ENCODE measurements around the gene HECTD4.
A peak's percentile ranks its signal among the peaks of the same experiment; 100 is the strongest.
"Not testable (repeated sequence)": the region's sequence is repeated elsewhere in the genome, so short reads cannot be mapped to it uniquely, and the experiment has no call there.

HECTD4 gene

DNA sequence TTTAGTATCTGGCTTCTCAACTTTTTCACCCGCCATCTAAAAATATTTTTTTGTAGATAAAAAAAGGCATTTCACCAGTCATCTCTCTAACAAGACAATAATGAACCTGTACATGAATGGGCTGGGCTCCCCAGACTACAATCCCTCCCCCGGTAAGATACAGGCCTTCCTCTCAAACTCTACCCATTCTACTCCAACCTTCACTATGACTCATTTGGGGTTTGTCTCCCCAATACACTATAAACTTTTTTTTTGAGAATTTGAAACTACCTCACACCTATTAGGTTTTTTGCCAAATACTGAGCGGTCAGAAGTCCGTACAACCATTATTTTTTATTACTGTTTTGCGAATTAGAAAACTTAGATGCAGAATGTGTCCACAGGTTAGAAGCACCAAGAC is 26.4 kb upstream of the HECTD4 start:
- no peak for DNase-seq

GRCh38 chr12:112407683-112408082 is 25.5 kb upstream of the HECTD4 start:
- not testable (repeated sequence) for DNase-seq

DNA sequence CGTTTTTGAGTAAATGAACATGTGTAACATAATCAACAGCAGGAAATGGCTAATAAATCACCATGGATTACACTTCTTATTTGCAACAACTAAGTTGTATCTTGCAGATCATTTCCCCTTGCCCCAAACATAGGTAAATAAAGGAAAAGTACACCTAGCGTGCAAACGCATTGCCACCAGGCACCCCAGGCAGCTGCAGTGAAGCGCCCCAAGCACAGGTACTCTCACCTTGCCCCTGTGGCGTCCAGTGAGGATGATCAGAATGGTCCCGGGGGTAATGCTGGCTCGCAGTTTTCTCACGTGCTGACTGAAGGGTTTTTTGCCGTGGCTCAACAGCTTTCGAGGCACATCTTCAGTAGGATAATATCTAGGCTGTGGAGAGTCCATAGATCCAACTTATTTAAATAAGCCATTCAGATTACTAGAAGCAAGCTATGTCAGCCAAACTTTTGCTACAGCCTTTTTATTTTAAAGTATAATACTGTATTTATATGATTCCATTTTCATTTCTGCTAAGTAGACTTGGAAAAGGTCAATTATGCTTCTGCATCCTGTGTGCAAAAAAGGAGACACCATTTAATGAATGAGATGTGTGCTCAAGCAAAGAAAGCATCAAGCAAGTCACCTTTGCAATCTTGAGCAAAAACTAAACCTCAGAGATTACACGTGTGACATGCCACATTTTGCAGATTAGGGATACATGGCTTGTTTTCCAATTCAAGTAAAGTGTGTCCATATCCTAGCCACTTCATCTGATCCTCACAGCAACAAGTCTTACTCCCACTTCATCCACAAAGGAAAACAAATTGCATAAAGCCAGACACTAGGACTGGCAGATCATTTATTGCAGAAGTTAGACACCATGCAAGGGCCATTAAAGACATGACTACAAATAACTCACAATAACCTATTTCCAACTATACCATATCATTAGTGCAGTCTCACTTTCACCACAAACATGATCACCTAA is 24.6 kb upstream of the HECTD4 start:
- DNase-seq: no peak

GRCh38 chr12:112401903-112402498 is 19.8 kb upstream of the HECTD4 start:
- no peak for DNase-seq

- no peak for DNase-seq
Measured at GRCh38 chr12:112401054-112401453, 18.8 kb upstream of the HECTD4 start.

DNA sequence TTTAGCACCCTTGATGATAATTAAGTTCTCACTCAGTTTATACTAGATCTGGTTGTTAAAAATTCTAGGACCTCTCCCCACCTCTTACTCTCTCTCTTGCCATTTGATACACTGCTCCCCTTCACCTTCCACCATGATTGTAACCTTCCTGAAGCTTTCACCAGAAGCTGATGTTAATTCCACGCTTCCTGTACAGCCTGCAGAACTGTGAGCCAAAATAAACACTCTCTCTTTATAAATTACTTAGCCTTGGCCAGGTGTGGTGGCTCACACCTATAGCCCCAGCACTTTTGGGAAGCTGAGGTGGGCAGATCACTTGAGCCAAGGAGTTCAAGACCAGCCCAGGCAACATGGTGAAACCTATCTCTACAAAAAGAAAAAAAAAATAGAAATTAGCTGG is 11.1 kb upstream of the HECTD4 start:
- DNase-seq: no peak

GRCh38 chr12:112389922-112390654 is 7.9 kb upstream of the HECTD4 start:
- DNase-seq: not testable (repeated sequence)

GRCh38 chr12:112389228-112389627 is 7.0 kb upstream of the HECTD4 start:
- DNase-seq: no peak

DNA sequence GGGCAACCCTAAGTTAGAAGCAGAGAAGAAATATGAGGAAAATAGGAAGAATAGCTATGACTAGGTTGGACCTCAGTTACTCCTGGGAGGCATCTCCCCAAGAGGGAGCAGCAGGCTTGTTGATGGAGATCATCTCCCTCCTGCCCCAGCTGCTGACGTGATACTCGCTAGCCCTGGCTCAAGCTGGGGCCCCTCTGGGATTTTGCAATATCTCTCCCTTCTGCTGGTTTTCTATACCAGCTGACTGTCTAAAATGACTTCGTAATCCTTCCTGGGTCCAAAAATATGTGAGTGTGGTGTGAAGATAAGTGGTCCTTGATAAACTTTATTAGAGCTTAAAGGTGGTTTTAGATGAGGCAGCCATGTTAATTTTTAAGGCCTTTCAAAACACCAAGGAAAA is 4.5 kb upstream of the HECTD4 start:
- DNase-seq: peak in 2 of 58 donors; percentile 2 to 12

DNA sequence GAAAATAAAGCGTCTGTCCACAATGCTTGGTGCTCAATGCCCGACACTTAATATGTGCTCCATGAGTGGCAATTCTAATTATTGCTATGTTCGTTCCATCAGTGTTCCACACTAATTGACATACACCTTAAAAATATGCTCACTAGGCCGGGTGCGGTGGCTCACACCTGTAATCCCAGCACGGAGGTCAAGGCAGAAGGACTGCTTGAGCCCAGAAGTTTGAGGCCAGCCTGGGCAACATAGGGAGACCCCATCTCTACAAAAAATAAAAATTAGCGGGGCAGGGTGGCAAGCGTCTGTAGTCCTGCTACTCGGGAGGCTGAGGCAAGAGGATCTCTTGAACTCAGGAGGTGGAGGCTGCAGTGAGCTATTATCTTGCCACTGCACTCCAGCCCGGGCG is 635 bp upstream of the HECTD4 start:
- peak in 1 of 58 donors; percentile 17 for DNase-seq

GRCh38 chr12:112381406-112381882 is 787 bp downstream of the HECTD4 start:
- peak in 22 of 58 donors; percentile 7 to 53 (median 32) for DNase-seq

GRCh38 chr12:112380663-112381405 is 1.4 kb downstream of the HECTD4 start:
- peak in 25 of 58 donors; percentile 7 to 60 (median 28) for DNase-seq

- no peak for DNase-seq
Measured at GRCh38 chr12:112375105-112375504, 7.1 kb downstream of the HECTD4 start.

- DNase-seq: no peak
Measured at GRCh38 chr12:112374166-112374740, 8.0 kb downstream of the HECTD4 start.

DNA sequence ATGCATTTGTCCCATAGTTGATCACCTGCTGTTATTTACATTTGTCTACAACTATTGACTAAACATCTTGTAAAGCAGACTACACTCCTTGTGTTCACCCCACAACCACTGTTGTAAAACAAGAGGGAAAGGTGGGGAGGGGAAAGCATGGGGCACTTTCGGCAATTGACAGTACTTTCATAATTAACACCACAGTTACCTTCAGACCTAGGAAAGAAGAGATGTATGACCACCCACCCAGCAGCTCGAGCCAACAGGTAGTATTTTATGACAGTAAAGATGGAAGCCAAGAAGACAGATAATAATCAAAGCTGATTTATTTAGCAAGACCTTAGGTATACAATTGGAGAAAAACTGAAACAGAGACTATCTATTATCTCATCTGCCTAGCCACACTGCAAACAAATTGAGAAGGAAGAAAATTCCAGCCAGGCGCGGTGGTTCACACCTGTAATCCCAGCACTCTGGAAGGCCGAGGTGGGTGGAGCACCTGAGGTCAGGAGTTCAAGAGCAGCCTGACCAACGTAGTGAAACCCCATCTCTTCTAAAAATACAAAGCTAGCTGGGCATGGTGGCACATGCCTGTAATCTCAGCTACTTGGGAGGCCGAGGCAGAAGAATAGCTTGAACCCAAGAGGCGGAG is 11.2 kb downstream of the HECTD4 start:
- DNase-seq: no peak

DNA sequence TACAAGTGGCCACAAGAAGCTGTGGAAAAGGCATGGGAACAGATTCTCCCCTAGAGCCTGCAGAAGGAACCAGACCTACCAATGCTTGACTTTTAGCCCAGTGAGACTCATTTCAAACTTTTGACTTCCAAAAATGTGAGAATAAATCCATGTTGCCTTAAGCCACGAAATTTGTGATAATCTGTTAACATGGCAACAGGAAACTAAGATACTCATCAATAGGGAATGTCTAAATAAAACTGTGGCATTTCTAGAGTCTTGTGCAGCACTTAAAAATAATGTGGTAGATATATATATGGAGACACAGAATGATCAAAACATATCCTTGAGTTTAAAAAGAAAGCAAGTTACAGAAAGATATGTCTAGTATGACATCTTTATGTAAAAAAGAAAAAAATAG is 12.0 kb downstream of the HECTD4 start:
- DNase-seq: no peak

DNA sequence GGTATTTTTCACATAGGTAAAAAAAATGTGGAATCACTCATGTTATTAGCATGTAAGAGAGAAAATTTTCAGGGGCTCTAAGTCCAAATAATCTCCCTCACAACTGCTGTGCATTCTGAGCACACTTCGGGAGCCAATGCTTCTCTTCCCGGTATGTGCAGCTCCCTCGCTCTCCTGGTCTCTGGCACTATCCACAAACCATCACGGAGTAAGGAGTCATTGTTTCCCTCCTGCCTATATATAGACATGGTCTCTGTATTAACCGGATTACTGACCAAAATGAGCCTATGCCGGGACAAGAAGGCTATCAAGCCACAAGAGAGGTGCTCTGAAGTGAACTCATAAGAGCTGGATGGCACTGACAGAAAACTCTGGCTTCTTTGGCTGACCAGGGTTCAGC is 13.4 kb downstream of the HECTD4 start:
- peak in 1 of 58 donors; percentile 10 for DNase-seq

DNA sequence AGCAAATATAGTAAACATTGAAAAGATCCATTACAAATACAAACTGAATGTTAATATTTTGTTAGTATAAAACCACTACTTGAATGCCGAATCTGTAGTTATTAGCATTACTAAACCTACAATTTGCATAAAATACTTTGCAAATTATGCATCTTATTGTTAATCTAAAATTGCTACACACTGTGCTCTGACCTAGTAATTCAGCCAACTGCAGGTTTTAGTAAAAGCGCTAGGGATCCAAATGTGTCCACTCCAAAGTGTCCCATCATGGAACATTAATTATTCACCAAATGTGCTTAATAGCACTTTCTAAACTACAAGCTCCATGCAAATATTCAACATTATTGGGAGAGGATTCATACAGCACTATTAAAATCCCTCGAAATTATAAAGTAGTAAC is 14.3 kb downstream of the HECTD4 start:
- no peak for DNase-seq

DNA sequence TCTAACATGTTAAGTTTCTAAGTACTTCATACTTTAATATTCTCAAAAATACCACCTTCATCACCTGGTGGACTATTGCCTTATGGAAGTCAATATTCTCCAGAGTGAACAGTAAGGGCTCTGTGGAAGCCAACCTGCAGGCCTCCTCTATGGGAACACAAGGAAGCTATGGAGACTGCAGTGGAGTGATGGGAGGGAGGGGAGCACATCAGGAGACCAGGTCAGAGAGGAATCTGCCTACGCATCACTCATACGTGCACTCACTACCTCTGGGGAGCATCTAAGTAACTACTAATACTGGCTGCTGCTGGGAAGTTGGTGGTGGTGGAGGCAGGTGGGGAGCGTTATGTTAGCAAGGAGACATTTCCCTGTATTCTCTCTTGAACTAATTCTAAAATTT is 19.9 kb downstream of the HECTD4 start:
- DNase-seq: no peak

DNA sequence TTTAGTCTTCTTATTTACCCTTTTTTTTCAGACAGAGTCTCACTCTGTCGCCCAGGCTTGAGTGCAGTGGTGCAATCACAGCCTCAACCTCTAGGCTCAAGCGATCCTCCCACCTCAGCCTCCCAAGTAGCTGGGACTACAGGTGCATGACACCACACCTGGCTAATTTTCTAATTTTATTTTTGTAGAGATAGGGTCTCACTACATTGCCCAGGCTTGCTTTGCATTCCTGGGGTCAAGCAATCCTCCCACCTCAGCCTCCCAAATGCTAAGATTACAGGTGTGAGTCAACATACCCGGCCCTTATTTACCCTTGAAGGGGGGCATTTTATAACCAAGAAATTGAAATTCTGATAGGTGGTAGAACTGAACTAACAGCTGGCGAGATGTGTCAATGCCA is 21.0 kb downstream of the HECTD4 start:
- no peak for DNase-seq

All from anterior cingulate cortex (tissue), 58 donors.